GM18907 (cell line): ENCODE results near the gene FITM1.

Experiments used
- ATAC-seq: cut with Tn5 transposase; IDR thresholded peaks from one replicate; pipeline ENCODE4 v1.9.1; 2021; ENCODE audit warnings: mild to moderate bottlenecking, moderate library complexity; ENCODE audit not compliant: unreplicated experiment

Gene FITM1

GRCh38 chr14:24138396-24139271 lies 8.2 kb downstream of the FITM1 start:
- ATAC-seq, result no peak

GRCh38 chr14:24139272-24139934 lies 8.9 kb downstream of the FITM1 start:
- no peak for ATAC-seq

- ATAC-seq, result peak; percentile 86
Measured at GRCh38 chr14:24141097-24141880, 10.8 kb downstream of the FITM1 start, which contains the start of gene EMC9. TSS of gene EMC9 (minus strand) at chr14:24141591. CDS start at chr14:24141304, 287 bp downstream.

- no peak for ATAC-seq
Measured at GRCh38 chr14:24143511-24143910, 13.1 kb downstream of the FITM1 start.

GRCh38 chr14:24144451-24144850 lies 14.0 kb downstream of the FITM1 start:
- ATAC-seq, result no peak

- ATAC-seq, result no peak
Measured at GRCh38 chr14:24145219-24145618, 14.8 kb downstream of the FITM1 start.

GRCh38 chr14:24145690-24146452 lies 15.4 kb downstream of the FITM1 start:
- ATAC-seq, result no peak

GRCh38 chr14:24146453-24146977 lies 16.1 kb downstream of the FITM1 start, which contains the start of gene PSME2:
TSS of gene PSME2 (minus strand) at chr14:24146610. CDS start at chr14:24146581, 29 bp downstream.
- peak; percentile 66 for ATAC-seq

- ATAC-seq, result peak; percentile 82
Measured at GRCh38 chr14:24146978-24147760, 16.7 kb downstream of the FITM1 start, which contains the start of gene RNF31. TSS of gene RNF31 (plus strand) at chr14:24147498. CDS start at chr14:24147699, 201 bp downstream.

GRCh38 chr14:24147761-24148428 lies 17.4 kb downstream of the FITM1 start:
- ATAC-seq, result peak; percentile 3

- no peak for ATAC-seq
Measured at GRCh38 chr14:24149302-24149969, 19.0 kb downstream of the FITM1 start.

GRCh38 chr14:24150061-24150460 lies 19.6 kb downstream of the FITM1 start:
- ATAC-seq, result no peak

GRCh38 chr14:24150567-24150966 lies 20.1 kb downstream of the FITM1 start:
- no peak for ATAC-seq

- ATAC-seq, result no peak
Measured at GRCh38 chr14:24150993-24151392, 20.5 kb downstream of the FITM1 start.

GRCh38 chr14:24151404-24152080 lies 21.1 kb downstream of the FITM1 start:
- no peak for ATAC-seq

- no peak for ATAC-seq
Measured at GRCh38 chr14:24155100-24155499, 24.6 kb downstream of the FITM1 start.

GRCh38 chr14:24156840-24157239 lies 26.4 kb downstream of the FITM1 start:
- no peak for ATAC-seq

GRCh38 chr14:24157331-24157730 lies 26.9 kb downstream of the FITM1 start:
- ATAC-seq, result no peak
